PC-9 (cell line): Measurements from ENCODE around the gene FAM219A. TPM values are rescaled to one million over a fixed set of nuclear protein-coding genes. Genes with fewer than 3 reads are reported as not detected.

Source experiments
- BruUV-seq: library from RNA; stranded (reverse); fragments of 400-500 nt; replicated peaks from 2 replicates; lab custom pipeline; 2021; lab: Mats Ljungman, UMichigan
- CTCF ChIA-PET: fragments of 300-600 bp; sonication (Branson Sonifier 250); formaldehyde crosslinking; loops from one replicate; lab custom pipeline; 2022; ENCODE audit warnings: antibody characterized with exemption; lab: Charles Lee
- POLR2A ChIA-PET: fragments of 300-600 bp; sonication (Branson Sonifier 250); formaldehyde crosslinking; loops from one replicate; lab custom pipeline; 2022; ENCODE audit warnings: antibody characterized with exemption; ENCODE audit not compliant: unreplicated experiment; lab: Charles Lee
- DNase-seq, 2 experiments: peaks; one replicate each; pipeline versions ENCODE4 v3.0.0 to v3.0.0-alpha.2; 2015 to 2022; ENCODE audit warnings: mixed read lengths in 1 of 2
- H2AFZ ChIP-seq: fragments of 200-600 bp; sonication (generic); 2 replicates; pipeline ENCODE4 v1.8.1; 2017; ENCODE audit warnings: antibody characterized with exemption
- H3F3A ChIP-seq: fragments of 200-600 bp; sonication (generic); 2 replicates; pipeline ENCODE4 v1.8.1; 2017; ENCODE audit warnings: antibody characterized with exemption, mild to moderate bottlenecking, low read depth; ENCODE audit not compliant: insufficient read depth
- H3K27ac ChIP-seq: fragments of 200-600 bp; sonication (generic); 2 replicates; pipeline ENCODE4 v1.6.1; 2016; ENCODE audit warnings: mixed run types
- H3K27me3 ChIP-seq: fragments of 200-600 bp; sonication (generic); 2 replicates; pipeline ENCODE4 v1.6.1; 2016; ENCODE audit warnings: low read depth, mixed run types; ENCODE audit not compliant: insufficient read depth
- H3K36me3 ChIP-seq: fragments of 200-600 bp; sonication (generic); 2 replicates; pipeline ENCODE4 v1.6.1; 2016; ENCODE audit warnings: low read depth, mixed run types
- H3K4me1 ChIP-seq: fragments of 200-600 bp; sonication (generic); replicated peaks from 2 replicates; pipeline ENCODE4 v1.6.1; 2016; ENCODE audit warnings: mixed run types; ENCODE audit not compliant: insufficient read depth
- H3K4me2 ChIP-seq: fragments of 200-600 bp; sonication (generic); 2 replicates; pipeline ENCODE4 v1.6.1; 2017; ENCODE audit warnings: mixed run types
- H3K4me3 ChIP-seq: fragments of 200-600 bp; sonication (generic); 2 replicates; pipeline ENCODE4 v1.6.1; 2016; ENCODE audit warnings: mixed run types
- H3K79me2 ChIP-seq: fragments of 200-600 bp; sonication (generic); 2 replicates; pipeline ENCODE4 v1.6.1; 2017; ENCODE audit warnings: low read depth, mixed run types
- H3K9me2 ChIP-seq: fragments of 200-600 bp; sonication (generic); 2 replicates; pipeline ENCODE4 v1.8.1; 2017; ENCODE audit warnings: mild to moderate bottlenecking; ENCODE audit not compliant: insufficient read depth
- H3K9me3 ChIP-seq: fragments of 200-600 bp; sonication (generic); 2 replicates; pipeline ENCODE4 v1.8.1; 2016; ENCODE audit warnings: low read depth; ENCODE audit not compliant: insufficient read depth
- H4K20me1 ChIP-seq: fragments of 200-600 bp; sonication (generic); 2 replicates; pipeline ENCODE4 v1.8.1; 2017; ENCODE audit not compliant: insufficient read depth
- EZH2 ChIP-seq: fragments of 200-600 bp; sonication (generic); IDR thresholded peaks from 2 replicates; pipeline ENCODE4 v1.8.0; 2017; ENCODE audit warnings: antibody characterized with exemption, low read depth
- intact Hi-C: fragments of 100-400 bp; cut with micrococcal nuclease; formaldehyde crosslinking; loops from one replicate; pipeline ENCODE4 v1.10.0; 2022; ENCODE audit not compliant: unreplicated experiment
- total RNA-seq: library from RNA; stranded (reverse); gene quantifications from 2 replicates; pipeline ENCODE4 v1.2.3, GENCODE V29; 2021
- TF ChIP-seq, protein P1 (sequence below): fragments of 200-600 bp; sonication (generic); conservative IDR thresholded peaks from 2 replicates; pipeline ENCODE4 v1.6.1; 2017; ENCODE audit warnings: mixed run types, antibody characterized with exemption, mild to moderate bottlenecking, moderate library complexity

Gene FAM219A
- total RNA-seq, 1 experiment from 2014 or later = 15.6 TPM

DNA sequence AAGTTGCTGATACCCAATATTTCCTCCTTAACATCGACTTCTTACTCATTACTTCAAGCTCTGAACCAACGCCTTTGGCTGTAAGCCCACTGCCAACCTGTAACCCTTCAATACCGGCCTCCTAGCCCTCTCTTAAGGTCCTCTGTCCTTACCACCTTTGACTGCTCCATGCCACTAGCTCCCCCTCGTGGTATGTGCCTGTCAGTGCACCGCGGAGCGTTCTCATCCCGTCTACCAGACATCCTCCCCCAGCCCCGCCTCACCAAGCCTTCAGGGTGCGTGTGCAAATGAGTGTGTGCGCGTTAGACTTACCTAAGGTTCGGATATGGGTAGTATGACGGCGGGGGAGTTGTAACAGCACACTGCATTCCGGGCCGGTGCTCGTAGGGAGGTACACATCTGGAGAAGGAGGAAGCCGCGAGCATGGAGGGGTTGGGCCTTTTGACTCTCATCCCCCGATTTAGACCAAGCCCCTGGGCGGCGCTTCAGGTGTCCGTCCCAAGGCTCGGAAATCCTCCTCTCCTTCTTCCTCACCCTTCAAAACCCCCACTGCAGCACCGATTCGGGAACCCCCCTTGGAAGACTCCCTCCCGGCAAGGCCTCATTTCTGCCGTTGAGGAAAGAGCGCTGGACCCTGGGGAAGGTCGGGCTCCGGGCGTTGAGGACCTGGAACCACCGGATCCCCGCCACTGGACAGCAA, 78.9 kb downstream of the FAM219A start:
- no peaks in the 10 kb centered on the region for H3K27me3 ChIP-seq
- no peaks in the 10 kb centered on the region for H3K36me3 ChIP-seq
- peak overlapping the region; percentile 52 for H3K4me3 ChIP-seq
- H3K9me3 ChIP-seq = no peaks in the 10 kb centered on the region
- DNase-seq = peak; percentile 68 to 78
- TF ChIP-seq, protein P1, sequence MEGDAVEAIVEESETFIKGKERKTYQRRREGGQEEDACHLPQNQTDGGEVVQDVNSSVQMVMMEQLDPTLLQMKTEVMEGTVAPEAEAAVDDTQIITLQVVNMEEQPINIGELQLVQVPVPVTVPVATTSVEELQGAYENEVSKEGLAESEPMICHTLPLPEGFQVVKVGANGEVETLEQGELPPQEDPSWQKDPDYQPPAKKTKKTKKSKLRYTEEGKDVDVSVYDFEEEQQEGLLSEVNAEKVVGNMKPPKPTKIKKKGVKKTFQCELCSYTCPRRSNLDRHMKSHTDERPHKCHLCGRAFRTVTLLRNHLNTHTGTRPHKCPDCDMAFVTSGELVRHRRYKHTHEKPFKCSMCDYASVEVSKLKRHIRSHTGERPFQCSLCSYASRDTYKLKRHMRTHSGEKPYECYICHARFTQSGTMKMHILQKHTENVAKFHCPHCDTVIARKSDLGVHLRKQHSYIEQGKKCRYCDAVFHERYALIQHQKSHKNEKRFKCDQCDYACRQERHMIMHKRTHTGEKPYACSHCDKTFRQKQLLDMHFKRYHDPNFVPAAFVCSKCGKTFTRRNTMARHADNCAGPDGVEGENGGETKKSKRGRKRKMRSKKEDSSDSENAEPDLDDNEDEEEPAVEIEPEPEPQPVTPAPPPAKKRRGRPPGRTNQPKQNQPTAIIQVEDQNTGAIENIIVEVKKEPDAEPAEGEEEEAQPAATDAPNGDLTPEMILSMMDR = peak; percentile 91
- TF ChIP-seq EZH2 = no peak
- intact Hi-C loops = loop anchor here (2.0 to 10.0 kb wide), 4 partner anchors 47 to 455 kb away; no protein-coding TSS in a partner anchor
- H2AFZ ChIP-seq = peak overlapping the region; percentile 78
- H3K79me2 ChIP-seq = no peaks in the 10 kb centered on the region
- ChIA-PET CTCF (interaction anchor here (0.5 to 1.1 kb wide), 3 partner anchors 43 to 124 kb away, joined by 4 to 7 read pairs (median 5); no protein-coding TSS in a partner anchor), POLR2A (interaction anchor here (0.5 kb wide), 1 partner anchor 49 kb away, joined by 3 read pairs; no protein-coding TSS in a partner anchor)
- peaks cover 7% of the 10 kb centered on the region; the same call in 1 of the 2 replicates for H3K4me1 ChIP-seq
- no peaks in the 10 kb centered on the region for H3K9me2 ChIP-seq
- no TSS peak for BruUV-seq
- H3K4me2 ChIP-seq = peak overlapping the region; percentile 71
- H3K27ac ChIP-seq = no peak overlapping the region
- H3F3A ChIP-seq = no peaks in the 10 kb centered on the region
- no peaks in the 10 kb centered on the region for H4K20me1 ChIP-seq

DNA sequence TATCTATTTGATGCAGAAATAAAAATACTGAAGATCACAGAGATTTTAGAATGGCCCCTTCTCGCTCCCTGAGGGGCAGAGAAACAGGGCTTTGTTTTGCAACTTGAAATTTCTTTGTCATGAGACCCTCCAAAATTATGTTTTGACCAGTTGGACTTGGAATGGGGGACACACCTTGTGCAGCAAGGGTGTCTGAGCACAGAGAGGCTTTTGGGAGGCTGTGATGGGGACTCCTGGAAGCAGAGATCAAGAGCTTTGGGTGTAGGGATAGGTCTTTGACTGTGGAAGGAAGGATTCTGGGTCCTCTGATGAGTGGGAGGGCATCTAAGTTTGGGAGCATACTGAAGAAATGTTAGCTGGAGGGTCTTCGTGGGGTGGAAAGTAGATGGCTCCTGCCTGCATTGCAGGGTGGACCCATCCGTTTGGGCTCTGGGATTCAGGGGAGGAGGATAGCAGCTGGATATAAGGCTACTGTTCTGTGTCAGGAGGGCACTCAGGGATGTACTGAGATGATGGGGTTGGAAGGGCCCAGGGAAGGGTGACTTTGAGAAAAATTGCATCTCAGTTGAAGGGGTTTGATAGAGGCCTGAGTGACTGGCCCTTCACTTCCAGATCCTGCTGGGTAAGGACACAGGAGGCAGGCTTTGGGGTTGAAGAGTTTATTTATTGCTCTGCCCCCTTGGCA, 79.9 kb downstream of the FAM219A start:
- peaks cover 7% of the 10 kb centered on the region; the same call in 1 of the 2 replicates for H3K4me1 ChIP-seq
- no peaks in the 10 kb centered on the region for H3F3A ChIP-seq
- H3K9me2 ChIP-seq = no peaks in the 10 kb centered on the region
- no peak overlapping the region for H3K4me3 ChIP-seq
- TF ChIP-seq EZH2 = no peak
- TF ChIP-seq, protein P1 = no peak
- H3K27ac ChIP-seq = no peak overlapping the region
- ChIA-PET CTCF (interaction anchor here (0.5 to 1.1 kb wide), 3 partner anchors 42 to 123 kb away, joined by 4 to 7 read pairs (median 5); no protein-coding TSS in a partner anchor), POLR2A (interaction anchor here (0.5 kb wide), 1 partner anchor 48 kb away, joined by 3 read pairs; no protein-coding TSS in a partner anchor)
- DNase-seq = no peak
- H2AFZ ChIP-seq = no peak overlapping the region
- H3K27me3 ChIP-seq = no peaks in the 10 kb centered on the region
- intact Hi-C loops = loop anchor here (2.0 to 10.0 kb wide), 4 partner anchors 46 to 454 kb away; no protein-coding TSS in a partner anchor
- H3K4me2 ChIP-seq = no peak overlapping the region
- no peaks in the 10 kb centered on the region for H4K20me1 ChIP-seq
- no peaks in the 10 kb centered on the region for H3K36me3 ChIP-seq
- H3K79me2 ChIP-seq = no peaks in the 10 kb centered on the region
- H3K9me3 ChIP-seq = no peaks in the 10 kb centered on the region
- BruUV-seq = no TSS peak

DNA sequence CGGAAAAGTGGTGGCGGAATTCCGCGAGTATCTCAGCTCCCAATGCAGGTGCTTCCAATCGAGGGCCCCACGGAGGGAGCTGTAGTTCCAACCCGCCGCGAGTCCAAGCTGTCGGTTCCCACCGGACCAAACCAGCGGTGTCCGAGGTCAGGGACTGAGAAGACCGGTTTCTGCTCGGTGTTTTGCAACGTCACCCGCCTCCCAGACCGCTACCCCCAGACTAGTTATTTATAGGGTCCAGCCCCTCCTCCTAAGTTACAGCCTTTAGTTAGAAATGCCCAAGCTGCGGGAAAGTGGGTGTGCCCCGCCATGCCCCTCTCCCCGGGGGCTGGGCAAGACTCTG, 81.0 kb downstream of the FAM219A start:
- Histone ChIP-seq H3K27ac (no peak overlapping the region), H3K4me3 (peak overlapping the region; percentile 62), H3K27me3 (no peaks in the 10 kb centered on the region), H3K79me2 (no peaks in the 10 kb centered on the region), H2AFZ (peak overlapping the region; percentile 89), H3K4me2 (peak overlapping the region; percentile 94), H3K36me3 (no peaks in the 10 kb centered on the region), H4K20me1 (no peaks in the 10 kb centered on the region), H3K9me2 (no peaks in the 10 kb centered on the region), H3K9me3 (no peaks in the 10 kb centered on the region), H3F3A (no peaks in the 10 kb centered on the region), H3K4me1 (peaks cover 7% of the 10 kb centered on the region; the same call in 1 of the 2 replicates)
- intact Hi-C loops = loop anchor here (5.0 to 10.0 kb wide), 3 partner anchors 125 to 453 kb away; no protein-coding TSS in a partner anchor
- TF ChIP-seq EZH2 = no peak
- TF ChIP-seq, protein P1 = no peak
- no peak for DNase-seq
- ChIA-PET POLR2A (no interaction called here), CTCF (interaction anchor here (0.8 kb wide), 1 partner anchor 53 kb away, joined by 5 read pairs; no protein-coding TSS in a partner anchor)
- no TSS peak for BruUV-seq
